GM19468 (cell line): ENCODE data around the gene SLC9A2.

Source experiments
- ATAC-seq: cut with Tn5 transposase; IDR thresholded peaks from one replicate; pipeline ENCODE4 v1.9.1; 2021; ENCODE audit warnings: mild to moderate bottlenecking, moderate library complexity, moderate number of reproducible peaks; ENCODE audit not compliant: unreplicated experiment; ENCODE audit errors: extremely low read depth

Gene SLC9A2

DNA sequence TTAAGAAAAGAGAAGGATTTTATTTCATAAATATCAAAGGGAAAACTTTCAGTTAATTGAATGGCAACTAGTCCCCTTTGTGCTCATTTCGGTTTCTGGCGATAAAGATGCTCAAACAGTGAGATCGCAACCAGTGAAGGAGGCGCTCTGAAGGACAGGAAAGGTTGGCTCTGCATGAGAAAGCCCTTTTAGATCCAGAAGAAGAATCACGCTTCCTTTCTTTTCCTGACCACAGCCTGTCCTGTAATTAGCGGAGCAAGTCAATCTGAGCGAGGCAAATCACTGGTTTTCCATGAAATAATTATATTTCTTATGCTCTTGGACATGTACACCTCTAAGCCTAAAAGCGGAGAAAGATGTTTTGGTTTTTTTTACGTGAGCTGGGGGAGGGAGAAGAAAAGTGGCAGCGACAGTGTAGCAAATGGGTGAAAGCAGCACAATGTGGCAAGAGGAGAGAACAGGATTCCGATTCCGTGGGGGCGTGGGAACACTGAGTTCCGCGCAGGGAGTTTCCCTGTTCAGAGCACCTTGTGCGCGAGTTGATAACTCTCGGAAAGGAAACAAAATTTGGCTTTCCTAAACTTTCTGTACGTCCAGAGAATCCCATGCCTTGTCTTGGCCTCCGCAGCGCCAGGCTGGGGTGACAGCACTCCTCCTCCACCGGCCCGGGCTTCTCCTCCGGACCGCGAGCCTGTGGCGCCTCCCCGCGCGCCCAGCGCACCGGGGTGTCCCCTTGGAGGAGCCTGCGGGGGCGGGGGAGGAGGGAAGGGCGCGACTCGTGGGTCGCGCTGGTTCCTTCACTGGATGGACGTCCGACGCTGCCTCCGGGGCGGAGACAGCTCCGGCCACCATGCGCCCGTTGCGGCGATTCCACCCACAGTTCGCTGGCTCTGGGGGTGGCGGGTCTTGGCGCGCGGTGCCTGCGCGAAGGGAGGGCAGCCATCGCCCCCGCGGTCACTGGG, 620 bp upstream of the SLC9A2 start:
- no peak for ATAC-seq

DNA sequence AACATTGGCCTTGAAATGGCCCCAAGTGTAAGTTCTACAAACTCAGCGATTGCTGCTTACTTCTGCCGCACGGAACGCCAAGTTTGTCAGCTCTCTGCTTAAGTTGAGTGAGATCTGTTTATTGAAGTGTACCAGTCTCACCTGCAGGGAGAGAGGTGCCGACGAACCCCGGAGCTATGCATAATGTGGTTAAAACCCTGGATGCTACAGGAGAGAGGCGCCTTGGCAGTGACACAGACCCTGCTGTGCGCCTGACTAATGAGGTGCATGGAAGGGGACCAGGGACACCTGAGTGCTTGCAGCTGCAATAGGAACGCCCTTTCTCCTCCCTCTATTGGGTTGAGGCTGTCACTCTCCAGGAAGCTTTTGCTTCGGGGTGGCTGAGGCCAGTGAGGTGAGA, 979 bp downstream of the SLC9A2 start:
- ATAC-seq = no peak

DNA sequence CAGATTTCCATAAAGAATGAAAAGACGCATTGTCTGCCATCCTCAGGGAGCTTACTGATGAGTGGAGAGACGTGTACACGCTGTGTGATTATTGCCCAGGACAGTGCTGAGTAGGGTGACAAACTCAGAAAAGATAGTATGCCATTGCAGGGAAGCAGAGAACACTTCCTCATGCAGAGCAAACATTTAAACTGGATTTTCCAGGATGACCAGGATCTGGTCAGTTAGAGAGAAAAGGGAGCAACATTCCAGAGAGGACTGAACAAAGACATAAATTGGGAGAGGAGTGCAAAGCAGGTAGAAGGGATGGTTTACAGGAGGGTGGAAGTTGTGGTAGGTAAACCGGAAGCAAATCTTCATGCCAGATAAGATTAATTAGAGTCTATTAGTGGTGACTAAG, 2.3 kb downstream of the SLC9A2 start:
- ATAC-seq = no peak

- ATAC-seq = no peak
Observed at GRCh38 chr2:102622646-102623045, 3.3 kb downstream of the SLC9A2 start.

- no peak for ATAC-seq
Observed at GRCh38 chr2:102630458-102630857, 11.1 kb downstream of the SLC9A2 start.

DNA sequence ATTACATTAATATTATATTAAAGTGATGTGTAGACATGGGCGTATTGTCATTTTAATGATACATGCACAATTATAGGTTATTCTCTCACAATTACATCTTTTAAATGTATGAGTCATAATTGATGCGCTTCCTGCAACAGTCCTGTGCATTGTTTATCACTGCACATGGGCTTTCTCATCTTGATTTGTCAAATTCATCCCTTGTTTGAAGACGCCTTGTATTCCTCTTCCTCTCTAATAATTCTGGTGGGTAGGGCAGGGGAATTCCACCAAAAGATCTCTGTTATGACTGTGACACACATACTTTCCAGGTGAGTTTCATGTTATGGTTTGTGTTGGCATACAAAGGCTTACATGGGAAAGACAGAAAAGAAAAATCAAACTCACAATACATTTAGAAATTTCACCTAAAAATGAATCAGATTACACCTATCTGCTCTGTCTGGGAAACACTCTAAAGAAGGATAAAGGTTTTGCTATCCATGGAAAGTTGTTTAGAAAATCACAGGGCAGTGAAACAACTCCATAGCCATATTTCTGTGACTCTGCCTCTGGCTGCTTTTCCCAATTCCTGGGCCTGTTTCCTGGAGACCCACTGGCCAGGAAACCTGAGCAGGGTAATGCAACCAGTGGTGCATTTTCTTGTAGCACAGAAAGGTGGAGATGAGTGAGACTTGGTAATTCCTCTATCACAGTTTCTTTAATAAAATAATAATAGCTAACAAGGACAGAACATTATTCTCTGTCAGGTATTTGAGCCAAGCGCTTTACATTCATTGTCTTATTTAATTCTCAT, 13.2 kb downstream of the SLC9A2 start:
- ATAC-seq = no peak

DNA sequence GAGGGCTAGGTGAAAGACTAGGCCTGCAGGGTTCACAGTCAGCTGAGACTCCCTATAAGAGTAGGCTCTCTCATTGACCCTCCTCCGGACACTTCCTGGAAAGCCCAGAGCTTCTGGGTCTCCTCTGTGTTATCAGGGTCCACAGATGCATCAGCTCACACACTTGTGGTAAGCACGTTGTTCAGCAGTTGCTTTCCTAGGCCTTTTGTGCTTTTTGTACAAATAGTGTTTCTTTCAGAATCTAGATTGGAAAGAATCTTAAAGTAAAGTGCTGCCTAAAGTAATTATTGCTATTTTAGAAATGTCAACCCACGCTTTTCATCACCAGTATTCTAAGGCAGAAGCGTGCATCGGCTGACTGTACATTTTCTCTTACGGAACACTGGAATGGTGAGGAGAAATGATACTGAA, 15.5 kb downstream of the SLC9A2 start:
- ATAC-seq = no peak

GRCh38 chr2:102635317-102635716, 16.0 kb downstream of the SLC9A2 start:
- ATAC-seq = no peak

- no peak for ATAC-seq
Observed at GRCh38 chr2:102636283-102636907, 17.0 kb downstream of the SLC9A2 start.

DNA sequence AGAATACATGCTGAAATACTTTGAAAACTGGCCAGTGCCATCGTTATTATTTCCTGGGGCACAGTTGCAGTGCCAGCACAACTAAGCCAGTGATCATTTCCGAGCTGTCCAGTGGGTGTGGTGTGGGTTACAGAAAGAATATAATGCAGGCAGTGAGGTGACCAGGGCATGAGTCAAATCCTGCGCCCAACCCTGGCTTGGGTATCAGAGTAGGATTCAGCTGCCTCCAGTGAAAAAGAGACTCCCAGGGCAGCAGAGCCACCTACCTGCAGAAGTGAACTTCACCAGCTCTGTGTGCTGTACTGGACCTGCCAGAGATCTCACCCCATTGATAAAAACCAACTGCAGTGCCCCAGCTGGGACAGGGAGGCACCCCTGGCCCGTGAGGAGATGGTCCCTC, 18.0 kb downstream of the SLC9A2 start:
- no peak for ATAC-seq

- no peak for ATAC-seq
Observed at GRCh38 chr2:102639429-102639828, 20.1 kb downstream of the SLC9A2 start.

DNA sequence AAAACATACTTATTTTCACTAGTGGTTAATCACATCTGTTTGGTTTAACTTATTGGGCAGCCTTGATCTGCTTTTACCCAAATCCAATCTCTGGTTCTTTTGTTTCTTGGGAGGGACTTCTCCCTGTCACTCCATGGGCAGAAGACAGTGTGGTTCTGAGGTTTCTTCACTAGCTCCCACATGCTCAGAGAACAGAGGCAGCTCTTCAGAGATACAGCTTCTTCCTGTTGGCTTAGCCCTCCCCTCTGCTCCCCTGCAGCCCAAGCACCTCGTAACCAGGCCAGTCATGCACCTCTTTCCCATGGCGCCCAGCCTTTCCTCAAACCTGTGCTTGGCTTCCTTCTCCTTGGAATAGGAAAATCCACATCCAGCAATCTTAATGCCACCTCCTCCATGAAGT, 32.8 kb downstream of the SLC9A2 start:
- ATAC-seq = no peak

DNA sequence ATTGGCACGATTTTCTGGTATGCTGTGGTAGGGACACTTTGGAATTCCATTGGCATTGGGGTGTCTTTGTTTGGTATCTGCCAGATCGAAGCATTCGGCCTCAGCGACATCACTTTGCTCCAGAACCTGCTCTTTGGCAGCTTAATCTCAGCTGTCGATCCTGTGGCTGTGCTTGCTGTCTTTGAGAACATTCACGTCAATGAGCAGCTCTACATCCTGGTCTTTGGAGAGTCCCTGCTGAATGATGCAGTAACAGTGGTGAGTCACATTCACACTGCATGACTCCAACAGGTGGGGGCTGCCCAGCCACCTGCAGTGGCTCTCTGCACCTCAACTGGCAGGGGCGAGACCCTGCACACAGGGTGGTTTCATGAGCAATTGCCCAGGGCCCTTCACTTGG, 38.4 kb downstream of the SLC9A2 start:
- no peak for ATAC-seq

- ATAC-seq = no peak
Observed at GRCh38 chr2:102660070-102660469, 40.7 kb downstream of the SLC9A2 start.

DNA sequence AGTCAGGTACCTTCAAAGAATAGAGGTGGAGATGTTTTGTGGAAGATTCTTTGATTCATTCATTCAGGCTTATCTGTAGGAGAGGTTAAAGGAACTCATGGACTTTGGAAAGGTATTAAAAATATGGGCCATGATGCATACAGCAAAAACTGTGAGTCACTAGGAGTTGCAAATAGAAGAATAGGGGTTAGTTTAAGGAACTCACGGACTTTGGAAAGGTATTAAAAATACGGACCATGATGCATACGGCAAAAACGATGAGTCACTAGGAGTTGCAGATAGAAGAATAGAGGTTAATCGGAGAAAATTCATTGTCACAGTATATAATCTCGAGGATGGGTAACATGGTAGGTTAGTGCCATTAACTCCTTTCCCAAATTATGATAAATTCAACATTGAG, 41.2 kb downstream of the SLC9A2 start:
- ATAC-seq = no peak

- no peak for ATAC-seq
Observed at GRCh38 chr2:102661846-102662245, 42.5 kb downstream of the SLC9A2 start.

- ATAC-seq = no peak
Observed at GRCh38 chr2:102662833-102663232, 43.5 kb downstream of the SLC9A2 start.

GRCh38 chr2:102663381-102663780, 44.0 kb downstream of the SLC9A2 start:
- ATAC-seq = no peak

DNA sequence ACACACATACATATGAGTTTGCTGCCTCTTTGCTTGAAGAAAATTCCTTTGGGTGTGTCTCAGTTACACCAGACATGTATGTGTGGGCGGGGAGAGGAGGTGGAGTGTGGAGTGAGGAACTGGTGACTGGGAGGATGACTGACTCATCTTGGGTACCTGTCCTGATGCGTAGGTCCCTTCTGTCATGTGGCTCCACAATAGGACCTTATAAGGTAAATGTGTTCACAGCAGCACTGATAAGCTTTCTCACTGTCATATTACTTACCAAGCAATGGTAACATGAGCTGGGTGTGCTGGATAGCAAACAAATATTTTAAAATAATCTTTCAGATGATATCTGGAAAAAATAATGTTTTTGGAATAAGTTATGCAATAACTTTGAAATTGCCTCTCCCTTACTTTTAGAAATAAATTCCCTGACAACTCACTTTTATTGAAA, 45.1 kb downstream of the SLC9A2 start:
- no peak for ATAC-seq

GRCh38 chr2:102667072-102667471, 47.7 kb downstream of the SLC9A2 start:
- no peak for ATAC-seq

GRCh38 chr2:102668171-102668570, 48.8 kb downstream of the SLC9A2 start:
- no peak for ATAC-seq
